Heart right ventricle (tissue), 16 donors: Measurements from ENCODE around the gene STK24. TPM values are rescaled to one million over a fixed set of nuclear protein-coding genes. Genes with fewer than 3 reads are reported as not detected.

Source experiments
- ATAC-seq, 8 donors: fragments of 200-7000 bp; cut with Tn5 transposase; one replicate each; pipeline ENCODE4 v1.9.1; 2020; ENCODE audit warnings: mild to moderate bottlenecking in 8 of 8, moderate library complexity in 8 of 8, moderate number of reproducible peaks in 1 of 8
- DNase-seq, 2 donors: peaks; one replicate each; pipeline ENCODE4 v3.0.0-alpha.2; 2020
- H3K27ac ChIP-seq, 10 donors: fragments of 200-600 bp; sonication (generic) in 2 of 10; one replicate each; pipeline versions ENCODE4 v1.5.0 to v1.8.0; 2020 to 2022; ENCODE audit warnings: mild to moderate bottlenecking in 3 of 10
- H3K27me3 ChIP-seq, 7 donors: fragments of 200-600 bp; one replicate each; pipeline ENCODE4 v1.8.0; 2021 to 2022; ENCODE audit warnings: mild to moderate bottlenecking in 2 of 7
- H3K36me3 ChIP-seq, 9 donors: fragments of 200-600 bp; sonication (generic) in 1 of 9; one replicate each; pipeline versions ENCODE4 v1.5.0 to v1.8.0; 2020 to 2022; ENCODE audit warnings: mild to moderate bottlenecking in 2 of 9
- H3K4me1 ChIP-seq, 9 donors: fragments of 200-600 bp; sonication (generic) in 1 of 9; one replicate each; pipeline versions ENCODE4 v1.5.0 to v1.8.0; 2020 to 2022; ENCODE audit warnings: mild to moderate bottlenecking in 4 of 9
- H3K4me3 ChIP-seq, 10 donors: fragments of 200-600 bp; sonication (generic) in 2 of 10; one replicate each; pipeline versions ENCODE4 v1.5.0 to v1.8.0; 2020 to 2022; ENCODE audit warnings: mild to moderate bottlenecking in 7 of 10, moderate library complexity in 2 of 10
- H3K9me3 ChIP-seq, 11 donors: fragments of 200-600 bp in 10 of 11; sonication (generic) in 2 of 11; one replicate each; pipeline versions ENCODE4 v1.5.0 to v1.8.0; 2013 to 2022; ENCODE audit warnings: mild to moderate bottlenecking in 2 of 11, control low read depth in 1 of 11, moderate library complexity in 1 of 11
- WGBS, 2 donors: extraction: QIAGEN DNeasy Blood & Tissue Kit; methylation state at CpG; one replicate each; pipeline ENCODE4 v1.1.7; 2013; ENCODE audit warnings: inconsistent platforms in 1 of 2; 5-methylcytosine and 5-hydroxymethylcytosine counted together
- intact Hi-C, 10 donors: fragments of 100-400 bp; cut with DNase I; formaldehyde crosslinking; loops; one replicate each; pipeline versions ENCODE4 v1.11.1 to v1.14.2; 2022
- polyA plus RNA-seq, 2 donors: library from polyadenylated mRNA; stranded (reverse); fragments of 200-250 nt; gene quantifications; one replicate each; pipeline ENCODE4 v1.2.3, GENCODE V29; 2013
- total RNA-seq, 10 donors: library from RNA; stranded (reverse); fragmentation: NEBNext Ultra II Directional in 3 of 10; extraction: Animal tissue kit (Norgen Biotek cat#: 25700) in 3 of 10; gene quantifications; one replicate each; pipeline versions ENCODE4 v1.2.1 to v1.2.4, GENCODE V29; 2021 to 2023
- TF ChIP-seq, protein P1 (sequence below), 9 donors: fragments of 200-600 bp; sonication (generic) in 2 of 9; IDR thresholded peaks; one replicate each; pipeline versions ENCODE4 v1.5.0 to v1.8.0; 2021 to 2022; ENCODE audit warnings: antibody characterized with exemption in 9 of 9, mild to moderate bottlenecking in 5 of 9, moderate library complexity in 1 of 9
- donor health status: Arrhythmogenic right ventricular cardiomyopathy.
- donor health status: ischemic (EF 13 %, LVEDD 7.1; RV severe dilation, severe dysfunction).
- donor health status: healthy with polysubstance abuse.
- donor health status: DM: no; HTN: yes; CAD: no.
- donor health status: DM: no; HTN: no; CAD: no.
- donor health status: ischemic (EF 25% LVEDD 6.9; RV normal size, moderate dysfunction).
- donor health status: ischemic (EF 25% LVEDD 5.7; RV mildly dilated, moderate dysfunction).
- donor health status: healthy.
- donor health status: DM: yes; HTN: yes; CAD: no.
- donor health status: Ischemic cardiomyopathy.
- donor health status: ischemic (EF 35%, LVEDD 5.7; RV mildly dilated, moderate dysfunction).
- donor health status: nonischemic (EF 11% LVEDD 7.7; RV severe dilation, severe dysfunction).
- donor health status: DM: yes; HTN: yes; CAD: no.
- donor health status: PGD.
- donor health status: ischemic (EF 29% LVEDD 5.4; RV normal size, mild dysfunction).
- donor health status: nonischemic (EF 23%, LVEDD 6.1; RV moderate dilation, normal function).

The STK24 gene
- total and polyA plus RNA-seq, 12 donors = 20.8 to 72.9 (median 61.5) TPM

DNA sequence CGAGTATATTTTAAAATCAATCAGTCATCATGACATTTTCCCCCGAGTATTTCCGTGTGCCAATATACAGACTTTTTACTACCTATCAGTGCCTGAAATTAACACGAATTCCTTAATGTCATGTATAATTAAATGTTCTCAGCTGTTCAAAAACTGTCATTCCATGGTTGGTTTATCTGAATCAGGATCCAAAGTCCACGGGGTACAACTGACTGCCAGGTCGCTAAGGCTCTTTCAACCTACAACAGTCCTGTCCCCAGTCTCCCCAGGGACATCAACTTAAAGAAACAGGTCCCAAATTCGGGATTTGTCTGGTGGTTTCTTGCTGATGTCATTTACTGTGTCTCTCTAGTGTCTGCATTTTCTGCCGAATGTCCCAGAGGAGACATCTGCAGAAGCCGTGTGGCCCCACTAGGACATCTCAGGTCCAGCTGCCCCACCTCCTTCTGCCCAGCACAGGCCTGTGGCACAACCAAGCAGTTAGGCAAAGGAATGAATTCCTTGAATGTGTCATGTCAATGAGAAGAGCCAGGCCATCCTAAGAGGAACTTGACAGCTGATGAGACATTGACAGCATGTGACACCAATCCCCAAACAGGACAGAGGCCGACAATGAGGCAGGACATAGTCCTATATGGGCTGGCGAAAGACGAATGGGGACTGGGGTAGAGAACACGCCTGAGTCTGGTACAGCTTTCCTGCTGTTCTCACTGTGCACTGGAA lies 109.5 kb downstream of the STK24 start:
- H3K4me3 ChIP-seq = no peak overlapping the region
- no peak for DNase-seq
- no peaks in the 10 kb centered on the region for H3K9me3 ChIP-seq
- H3K27me3 ChIP-seq = no peaks in the 10 kb centered on the region
- peak overlapping the region in 6 of 10 donors; percentile 40 to 66 (median 57) for H3K27ac ChIP-seq
- WGBS, 2 donors = 59 to 63% methylated on average over 13 of the region's 13 CpGs
- TF ChIP-seq, protein P1, sequence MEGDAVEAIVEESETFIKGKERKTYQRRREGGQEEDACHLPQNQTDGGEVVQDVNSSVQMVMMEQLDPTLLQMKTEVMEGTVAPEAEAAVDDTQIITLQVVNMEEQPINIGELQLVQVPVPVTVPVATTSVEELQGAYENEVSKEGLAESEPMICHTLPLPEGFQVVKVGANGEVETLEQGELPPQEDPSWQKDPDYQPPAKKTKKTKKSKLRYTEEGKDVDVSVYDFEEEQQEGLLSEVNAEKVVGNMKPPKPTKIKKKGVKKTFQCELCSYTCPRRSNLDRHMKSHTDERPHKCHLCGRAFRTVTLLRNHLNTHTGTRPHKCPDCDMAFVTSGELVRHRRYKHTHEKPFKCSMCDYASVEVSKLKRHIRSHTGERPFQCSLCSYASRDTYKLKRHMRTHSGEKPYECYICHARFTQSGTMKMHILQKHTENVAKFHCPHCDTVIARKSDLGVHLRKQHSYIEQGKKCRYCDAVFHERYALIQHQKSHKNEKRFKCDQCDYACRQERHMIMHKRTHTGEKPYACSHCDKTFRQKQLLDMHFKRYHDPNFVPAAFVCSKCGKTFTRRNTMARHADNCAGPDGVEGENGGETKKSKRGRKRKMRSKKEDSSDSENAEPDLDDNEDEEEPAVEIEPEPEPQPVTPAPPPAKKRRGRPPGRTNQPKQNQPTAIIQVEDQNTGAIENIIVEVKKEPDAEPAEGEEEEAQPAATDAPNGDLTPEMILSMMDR (IDR thresholded peaks at IDR 0.05) = no peak
- H3K36me3 ChIP-seq = peaks cover 0 to 90% (median 7%) of the 10 kb centered on the region in 9 donors
- intact Hi-C loops = loop anchor here in 2 of 10 donors (5.0 kb wide), 1 partner anchor 110 kb away; the partner anchor contains the start of gene STK24 (in 2 of the 2)
- peaks cover 4 to 69% (median 42%) of the 10 kb centered on the region in 9 donors for H3K4me1 ChIP-seq
- peak; percentile 66 to 86 (median 80) for ATAC-seq

DNA sequence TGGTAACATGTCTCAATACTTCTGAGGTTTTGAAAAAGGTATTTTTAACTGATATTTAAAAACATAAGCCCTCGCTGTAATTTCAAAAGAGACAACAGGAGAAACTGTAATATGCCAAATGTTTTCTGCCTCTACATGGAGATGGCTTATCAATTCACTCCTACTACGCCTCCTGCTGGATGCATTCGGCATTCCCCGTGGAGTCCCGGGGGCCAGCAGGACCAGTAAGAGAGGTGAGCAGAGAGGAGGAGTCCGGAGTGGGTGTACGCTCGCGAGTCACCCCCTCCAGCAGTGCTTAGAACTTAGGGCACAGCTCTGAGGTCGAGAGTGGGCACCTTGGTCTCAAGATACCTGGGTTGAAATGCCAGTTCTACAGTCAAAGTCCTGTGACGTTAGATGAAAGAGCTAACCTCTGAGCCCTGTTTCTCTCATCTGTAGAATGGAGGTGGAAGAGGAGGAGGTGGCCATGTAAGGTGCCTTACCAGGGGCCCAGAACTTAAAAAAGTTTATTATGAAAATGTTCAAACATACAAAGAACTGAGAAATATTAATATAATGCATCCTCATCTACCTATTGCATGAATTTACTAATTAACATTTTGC lies 110.2 kb downstream of the STK24 start:
- Histone ChIP-seq H3K27me3 (no peaks in the 10 kb centered on the region), H3K36me3 (peaks cover 0 to 90% (median 7%) of the 10 kb centered on the region in 9 donors), H3K4me1 (peaks cover 4 to 65% (median 42%) of the 10 kb centered on the region in 9 donors), H3K4me3 (no peak overlapping the region), H3K9me3 (no peaks in the 10 kb centered on the region), H3K27ac (peak overlapping the region in 6 of 10 donors; percentile 40 to 66 (median 57))
- DNase-seq (peak in 1 of 2 donors; percentile 47), ATAC-seq (peak in 2 of 8 donors; percentile 28 to 38)
- intact Hi-C loops = loop anchor here in 2 of 10 donors (5.0 kb wide), 1 partner anchor 111 kb away; the partner anchor contains the start of gene STK24 (in 2 of the 2)
- TF ChIP-seq, protein P1 (IDR thresholded peaks at IDR 0.05) = peak; percentile 26 to 66 (median 61)
- 67 to 69% methylated on average over 11 of the region's 11 CpGs for WGBS, 2 donors

DNA sequence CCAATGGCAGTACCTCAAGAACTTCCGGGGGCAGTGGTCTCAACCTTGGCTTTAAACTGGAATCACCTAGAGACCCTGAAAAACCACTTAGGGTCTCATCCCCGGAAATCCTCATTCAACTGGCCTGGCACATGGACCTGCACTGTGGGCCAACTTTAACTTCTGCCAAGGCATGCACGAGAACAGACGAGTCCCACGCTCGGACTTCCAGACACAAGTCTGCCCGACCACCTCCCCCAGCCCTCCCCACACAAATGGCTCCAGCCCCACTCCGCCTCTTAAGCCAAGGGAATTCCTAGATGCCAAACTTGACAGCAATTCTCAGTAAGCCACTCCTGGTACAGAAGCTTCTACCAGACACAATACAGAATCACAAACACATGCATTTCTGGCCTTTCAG lies 114.0 kb downstream of the STK24 start:
- TF ChIP-seq, protein P1 (IDR thresholded peaks at IDR 0.05) = no peak
- WGBS, 2 donors = 41 to 71% methylated on average over 8 of the region's 8 CpGs
- Histone ChIP-seq H3K27me3 (no peaks in the 10 kb centered on the region), H3K36me3 (peaks cover 0 to 92% (median 19%) of the 10 kb centered on the region in 9 donors), H3K9me3 (no peaks in the 10 kb centered on the region), H3K4me3 (no peak overlapping the region), H3K4me1 (peaks cover 3 to 46% (median 25%) of the 10 kb centered on the region in 9 donors), H3K27ac (no peak overlapping the region)
- no peak for DNase-seq
- intact Hi-C loops = no loop called here
- ATAC-seq = no peak

DNA sequence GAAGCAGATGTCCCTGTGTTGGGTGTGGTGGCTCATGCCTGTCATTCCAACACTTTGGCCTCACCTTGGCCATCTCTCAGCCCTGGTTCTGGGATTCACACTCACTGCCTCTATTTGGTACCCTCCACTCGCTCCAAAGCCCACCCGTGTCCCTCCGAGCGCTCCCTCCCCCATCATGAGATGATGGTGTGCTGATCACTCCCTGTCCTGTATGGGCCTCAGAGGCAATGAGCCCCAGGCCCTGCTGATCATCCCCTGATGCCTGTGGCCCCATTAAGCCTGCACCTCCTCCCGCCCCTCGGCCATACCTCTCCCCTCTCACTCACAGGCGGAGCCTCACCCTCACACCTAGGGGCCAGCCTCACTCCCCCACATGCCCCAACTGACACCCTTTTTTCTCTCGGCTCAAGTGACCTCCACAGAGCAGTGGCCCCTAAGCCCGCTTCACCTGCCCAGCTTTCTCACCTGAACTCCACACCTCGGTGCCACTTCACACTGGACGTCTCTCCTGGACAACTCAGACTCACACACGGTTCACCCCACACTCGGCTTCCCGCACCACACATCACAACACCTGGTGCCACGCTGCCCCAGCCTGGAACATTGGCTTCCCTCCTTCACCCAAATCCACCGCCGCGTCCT lies 114.5 kb downstream of the STK24 start:
- Histone ChIP-seq H3K36me3 (peaks cover 0 to 92% (median 19%) of the 10 kb centered on the region in 9 donors), H3K4me1 (peaks cover 0 to 42% (median 23%) of the 10 kb centered on the region in 9 donors), H3K4me3 (no peak overlapping the region), H3K27ac (no peak overlapping the region), H3K27me3 (no peaks in the 10 kb centered on the region), H3K9me3 (no peaks in the 10 kb centered on the region)
- 96% methylated on average over 18 of the region's 18 CpGs for WGBS, 2 donors
- TF ChIP-seq, protein P1 (IDR thresholded peaks at IDR 0.05) = no peak
- ATAC-seq (no peak), DNase-seq (no peak)
- intact Hi-C loops = no loop called here
